ENCODE measurements around the gene BAZ1B.

GRCh38 chr7:73544678-73545077, 22.6 kb upstream of the BAZ1B start:
- TF ChIP-seq CTCF (IDR thresholded peaks at IDR 0.05), result no peak
- TF ChIP-seq POLR2AphosphoS5 (IDR thresholded peaks at IDR 0.05), result no peak
- TF ChIP-seq POLR2A (IDR thresholded peaks at IDR 0.05), result no peak
- no peak for TF ChIP-seq EP300 (IDR thresholded peaks at IDR 0.05)
